Central memory CD8-positive, alpha-beta T cell (primary cell): Measurements from ENCODE around the gene STH.
"Not testable (repeated sequence)": the region's sequence is repeated elsewhere in the genome, so short reads cannot be mapped to it uniquely, and the experiment has no call there.

Source experiments
- ATAC-seq: fragments of 150-1000 bp; cut with Tn5 transposase; replicated peaks from 2 replicates; pipeline ENCODE4 v1.10.0; 2022; ENCODE audit warnings: mild to moderate bottlenecking, moderate FRiP score, moderate number of reproducible peaks; ENCODE audit not compliant: poor library complexity, severe bottlenecking; ENCODE audit errors: extremely low read depth
- DNase-seq, 2 donors: peaks; one replicate each; pipeline ENCODE4 v3.0.0; 2021; ENCODE audit warnings: low spot score in 2 of 2
- H3K27ac Mint-ChIP-seq: one replicate; pipeline ENCODE4 v1.8.0; 2022; ENCODE audit warnings: low read depth, mild to moderate bottlenecking, moderate library complexity, mixed read lengths
- H3K27me3 Mint-ChIP-seq: one replicate; pipeline ENCODE4 v1.8.0; 2022; ENCODE audit warnings: mixed read lengths
- H3K36me3 Mint-ChIP-seq: one replicate; pipeline ENCODE4 v1.8.0; 2022; ENCODE audit warnings: mild to moderate bottlenecking, moderate library complexity, mixed read lengths; ENCODE audit not compliant: insufficient read depth
- H3K4me1 Mint-ChIP-seq: one replicate; pipeline ENCODE4 v1.8.0; 2022; ENCODE audit warnings: mixed read lengths
- H3K4me3 Mint-ChIP-seq: one replicate; pipeline ENCODE4 v1.8.0; 2022; ENCODE audit warnings: mild to moderate bottlenecking, moderate library complexity, mixed read lengths
- H3K9me3 Mint-ChIP-seq: one replicate; pipeline ENCODE4 v1.8.0; 2022; ENCODE audit warnings: mixed read lengths

Gene STH

DNA sequence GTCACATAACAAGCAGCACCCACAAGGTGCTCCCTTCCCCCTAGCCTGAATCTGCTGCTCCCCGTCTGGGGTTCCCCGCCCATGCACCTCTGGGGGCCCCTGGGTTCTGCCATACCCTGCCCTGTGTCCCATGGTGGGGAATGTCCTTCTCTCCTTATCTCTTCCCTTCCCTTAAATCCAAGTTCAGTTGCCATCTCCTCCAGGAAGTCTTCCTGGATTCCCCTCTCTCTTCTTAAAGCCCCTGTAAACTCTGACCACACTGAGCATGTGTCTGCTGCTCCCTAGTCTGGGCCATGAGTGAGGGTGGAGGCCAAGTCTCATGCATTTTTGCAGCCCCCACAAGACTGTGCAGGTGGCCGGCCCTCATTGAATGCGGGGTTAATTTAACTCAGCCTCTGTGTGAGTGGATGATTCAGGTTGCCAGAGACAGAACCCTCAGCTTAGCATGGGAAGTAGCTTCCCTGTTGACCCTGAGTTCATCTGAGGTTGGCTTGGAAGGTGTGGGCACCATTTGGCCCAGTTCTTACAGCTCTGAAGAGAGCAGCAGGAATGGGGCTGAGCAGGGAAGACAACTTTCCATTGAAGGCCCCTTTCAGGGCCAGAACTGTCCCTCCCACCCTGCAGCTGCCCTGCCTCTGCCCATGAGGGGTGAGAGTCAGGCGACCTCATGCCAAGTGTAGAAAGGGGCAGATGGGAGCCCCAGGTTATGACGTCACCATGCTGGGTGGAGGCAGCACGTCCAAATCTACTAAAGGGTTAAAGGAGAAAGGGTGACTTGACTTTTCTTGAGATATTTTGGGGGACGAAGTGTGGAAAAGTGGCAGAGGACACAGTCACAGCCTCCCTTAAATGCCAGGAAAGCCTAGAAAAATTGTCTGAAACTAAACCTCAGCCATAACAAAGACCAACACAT is at the start of gene STH:
Gene STH, plus strand, starts transcription at position 264 of the 913 bp plus-strand sequence. Its CDS starts 30 bp downstream, at position 294.
- no peak within 1 kb of the TSS for H3K4me3 Mint-ChIP-seq
- no peak within 1 kb of the TSS for H3K27ac Mint-ChIP-seq
- H3K4me1 Mint-ChIP-seq: peaks cover 6% of the 10 kb centered on the region
- no peaks in the 10 kb centered on the region for H3K27me3 Mint-ChIP-seq
- DNase-seq (no peak), ATAC-seq (no peak)
- no peaks in the 10 kb centered on the region for H3K9me3 Mint-ChIP-seq
- peaks cover 5% of the 10 kb centered on the region for H3K36me3 Mint-ChIP-seq

DNA sequence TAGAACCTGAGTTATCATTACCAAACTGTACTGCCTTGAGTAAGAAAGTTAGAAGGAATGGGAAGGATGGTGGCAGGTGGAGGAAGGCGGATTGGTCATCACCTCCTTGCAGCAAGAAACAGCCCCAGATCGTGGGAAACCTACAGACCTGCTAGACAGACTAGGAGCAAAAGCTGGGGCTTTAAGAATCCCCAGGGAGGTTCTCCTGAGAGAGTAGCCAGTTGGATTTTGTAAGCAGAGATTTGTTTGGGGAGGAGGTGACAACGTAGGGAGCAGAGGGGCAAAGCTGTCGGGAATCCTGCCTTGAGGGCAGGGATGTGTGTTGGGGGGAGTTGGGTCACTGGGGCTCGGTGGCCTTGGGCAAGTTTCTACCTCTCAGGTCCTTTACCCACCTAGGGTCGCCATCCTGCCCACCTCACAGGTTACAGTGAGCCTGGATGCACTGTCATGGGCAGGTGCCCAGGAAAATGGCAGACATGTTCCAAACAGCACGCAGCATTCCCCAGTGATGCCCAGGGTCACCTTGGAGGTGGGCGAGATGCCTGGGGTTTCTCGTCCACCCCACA is 49.2 kb upstream of the STH start:
- no peak for DNase-seq
- no peak for ATAC-seq
- no peak overlapping the region for H3K27ac Mint-ChIP-seq
- H3K9me3 Mint-ChIP-seq: no peaks in the 10 kb centered on the region
- H3K27me3 Mint-ChIP-seq: peaks cover 36% of the 10 kb centered on the region
- H3K4me3 Mint-ChIP-seq: no peak overlapping the region
- no peaks in the 10 kb centered on the region for H3K36me3 Mint-ChIP-seq
- peaks cover 6% of the 10 kb centered on the region for H3K4me1 Mint-ChIP-seq

GRCh38 chr17:45950888-45951287 is 48.2 kb upstream of the STH start:
- DNase-seq (no peak), ATAC-seq (no peak)
- Mint-ChIP-seq H3K27ac (no peak overlapping the region), H3K27me3 (peaks cover 31% of the 10 kb centered on the region), H3K4me1 (peaks cover 6% of the 10 kb centered on the region), H3K36me3 (no peaks in the 10 kb centered on the region), H3K9me3 (no peaks in the 10 kb centered on the region), H3K4me3 (no peak overlapping the region)

GRCh38 chr17:45951403-45951802 is 47.6 kb upstream of the STH start:
- Mint-ChIP-seq H3K9me3 (no peaks in the 10 kb centered on the region), H3K36me3 (no peaks in the 10 kb centered on the region), H3K27ac (no peak overlapping the region), H3K4me3 (no peak overlapping the region), H3K4me1 (peaks cover 6% of the 10 kb centered on the region), H3K27me3 (peaks cover 31% of the 10 kb centered on the region)
- ATAC-seq (no peak), DNase-seq (no peak)

GRCh38 chr17:45951941-45952340 is 47.1 kb upstream of the STH start:
- no peak overlapping the region for H3K4me3 Mint-ChIP-seq
- peaks cover 6% of the 10 kb centered on the region for H3K4me1 Mint-ChIP-seq
- peaks cover 31% of the 10 kb centered on the region for H3K27me3 Mint-ChIP-seq
- DNase-seq (no peak), ATAC-seq (no peak)
- H3K36me3 Mint-ChIP-seq: no peaks in the 10 kb centered on the region
- no peak overlapping the region for H3K27ac Mint-ChIP-seq
- no peaks in the 10 kb centered on the region for H3K9me3 Mint-ChIP-seq

DNA sequence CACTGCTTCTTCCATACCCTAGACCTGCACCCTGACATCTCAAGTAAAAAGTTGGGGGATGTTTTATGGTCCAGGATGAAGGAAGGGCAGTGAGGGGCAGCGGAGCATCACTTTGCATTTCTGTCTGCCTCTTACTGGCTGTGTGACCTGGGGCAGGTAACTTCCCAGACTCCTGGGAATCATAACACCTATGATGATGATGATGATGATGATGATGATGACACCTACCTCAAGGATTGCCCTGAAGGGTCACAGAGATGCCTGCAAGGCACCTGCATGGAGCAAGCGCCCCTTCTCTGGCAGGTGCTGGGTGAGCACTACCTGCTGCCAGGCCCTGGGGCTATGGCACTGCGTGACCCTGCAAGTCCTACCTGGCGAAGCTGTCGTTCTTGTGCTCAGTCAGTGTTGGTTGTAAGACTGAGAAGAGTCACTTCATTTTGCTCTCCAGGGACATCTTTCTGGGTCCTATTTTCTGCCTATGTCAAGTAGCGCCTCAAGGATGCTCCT is 46.2 kb upstream of the STH start:
- Mint-ChIP-seq H3K4me3 (no peak overlapping the region), H3K4me1 (peaks cover 6% of the 10 kb centered on the region), H3K27me3 (peaks cover 31% of the 10 kb centered on the region), H3K27ac (no peak overlapping the region), H3K9me3 (no peaks in the 10 kb centered on the region), H3K36me3 (no peaks in the 10 kb centered on the region)
- no peak for DNase-seq
- no peak for ATAC-seq

DNA sequence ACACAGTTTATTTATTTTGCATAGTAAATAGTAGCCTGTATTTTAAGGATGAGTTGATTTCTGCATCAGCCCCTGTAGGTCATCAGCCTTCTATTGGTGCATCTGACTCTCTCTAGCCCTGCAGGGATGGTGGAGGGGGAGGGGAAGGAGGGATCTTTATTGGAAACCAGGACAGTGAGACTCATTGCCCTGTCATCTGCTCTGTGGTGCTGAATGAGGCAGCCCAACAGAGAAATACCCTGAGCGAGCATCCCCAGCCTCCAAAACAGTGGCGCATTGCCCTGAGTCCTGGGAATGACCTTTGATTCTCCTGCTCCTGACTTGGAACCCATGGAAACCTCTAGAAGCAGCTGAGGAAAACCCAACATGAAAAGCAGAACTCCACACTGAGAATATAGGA is 45.5 kb upstream of the STH start:
- no peak for ATAC-seq
- no peak overlapping the region for H3K4me3 Mint-ChIP-seq
- H3K4me1 Mint-ChIP-seq: peaks cover 6% of the 10 kb centered on the region
- peaks cover 31% of the 10 kb centered on the region for H3K27me3 Mint-ChIP-seq
- DNase-seq: no peak
- no peaks in the 10 kb centered on the region for H3K36me3 Mint-ChIP-seq
- H3K27ac Mint-ChIP-seq: no peak overlapping the region
- no peaks in the 10 kb centered on the region for H3K9me3 Mint-ChIP-seq

DNA sequence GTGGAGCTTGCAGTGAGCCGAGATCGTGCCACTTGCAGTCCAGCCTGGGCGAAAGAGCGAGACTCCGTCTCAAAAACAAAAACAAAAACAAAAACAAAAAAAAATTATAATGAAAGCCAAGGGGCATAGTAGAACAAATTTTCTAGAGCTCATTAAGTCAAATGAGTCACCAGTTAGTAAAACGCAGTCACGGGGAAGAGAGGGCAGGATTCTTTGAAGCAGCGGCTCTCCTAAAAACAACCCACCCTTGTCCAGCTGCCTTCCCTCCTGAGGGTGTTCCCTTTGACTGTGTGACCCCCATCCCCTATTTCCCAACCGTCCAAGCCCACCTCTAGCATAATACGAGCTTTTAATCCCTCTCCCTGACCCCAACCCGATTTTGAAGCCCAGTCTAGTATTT is 44.1 kb upstream of the STH start:
- Mint-ChIP-seq H3K27ac (no peak overlapping the region), H3K4me3 (no peak overlapping the region), H3K36me3 (no peaks in the 10 kb centered on the region), H3K9me3 (no peaks in the 10 kb centered on the region), H3K4me1 (no peaks in the 10 kb centered on the region), H3K27me3 (peaks cover 23% of the 10 kb centered on the region)
- DNase-seq: no peak
- ATAC-seq: no peak

- Mint-ChIP-seq H3K27me3 (peaks cover 19% of the 10 kb centered on the region), H3K4me3 (no peak overlapping the region), H3K27ac (no peak overlapping the region), H3K4me1 (no peaks in the 10 kb centered on the region), H3K9me3 (no peaks in the 10 kb centered on the region), H3K36me3 (no peaks in the 10 kb centered on the region)
- ATAC-seq (no peak), DNase-seq (no peak)
Measured at GRCh38 chr17:45955326-45955725, 43.7 kb upstream of the STH start.

DNA sequence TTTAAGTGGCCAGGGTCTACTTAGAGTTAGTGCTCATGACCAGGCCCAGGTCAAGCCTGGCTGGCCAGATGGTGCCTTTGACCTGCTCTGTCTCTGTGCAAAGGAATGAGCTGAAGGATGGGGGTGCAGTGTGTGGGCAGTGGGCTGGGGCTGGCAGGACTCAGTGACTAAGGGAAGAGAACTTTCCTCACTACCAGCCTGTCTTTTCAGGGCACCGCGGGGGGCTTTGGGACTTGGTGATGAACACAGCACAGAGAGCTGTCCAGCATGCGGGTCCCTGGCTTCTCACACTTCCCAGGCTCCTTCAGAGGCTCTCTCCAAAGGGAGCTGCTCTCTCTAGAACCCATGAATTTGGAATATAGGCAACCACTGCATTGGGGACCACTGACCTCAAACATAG is 43.0 kb upstream of the STH start:
- H3K27me3 Mint-ChIP-seq: peaks cover 11% of the 10 kb centered on the region
- no peak overlapping the region for H3K27ac Mint-ChIP-seq
- H3K4me1 Mint-ChIP-seq: no peaks in the 10 kb centered on the region
- H3K9me3 Mint-ChIP-seq: no peaks in the 10 kb centered on the region
- no peak for ATAC-seq
- no peak for DNase-seq
- no peak overlapping the region for H3K4me3 Mint-ChIP-seq
- H3K36me3 Mint-ChIP-seq: no peaks in the 10 kb centered on the region

DNA sequence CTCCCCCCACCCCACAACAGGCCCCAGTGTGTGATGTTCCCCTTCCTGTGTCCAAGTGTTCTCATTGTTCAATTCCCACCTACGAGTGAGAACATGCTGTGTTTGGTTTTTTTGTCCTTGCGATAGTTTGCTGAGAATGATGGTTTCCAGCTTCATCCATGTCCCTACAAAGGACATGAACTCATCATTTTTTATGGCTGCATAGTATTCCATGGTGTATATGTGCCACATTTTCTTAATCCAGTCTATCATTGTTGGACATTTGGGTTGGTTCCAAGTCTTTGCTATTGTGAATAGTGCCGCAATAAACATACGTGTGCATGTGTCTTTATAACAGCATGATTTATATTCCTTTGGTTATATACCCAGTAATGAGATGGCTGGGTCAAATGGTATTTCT is 42.3 kb upstream of the STH start:
- H3K4me1 Mint-ChIP-seq, H3K27me3 Mint-ChIP-seq, H3K4me3 Mint-ChIP-seq, H3K27ac Mint-ChIP-seq, H3K9me3 Mint-ChIP-seq, H3K36me3 Mint-ChIP-seq, DNase-seq, ATAC-seq: not testable (repeated sequence)

- ATAC-seq: no peak
- Mint-ChIP-seq H3K4me3 (no peak overlapping the region), H3K4me1 (no peaks in the 10 kb centered on the region), H3K36me3 (no peaks in the 10 kb centered on the region), H3K27me3 (peaks cover 1% of the 10 kb centered on the region), H3K27ac (no peak overlapping the region), H3K9me3 (no peaks in the 10 kb centered on the region)
- no peak for DNase-seq
Measured at GRCh38 chr17:45958307-45958706, 40.7 kb upstream of the STH start.
